Fibroblast of skin of right biceps (primary cell): ENCODE measurements around the gene E2F1.
"Not testable (repeated sequence)": the region's sequence is repeated elsewhere in the genome, so short reads cannot be mapped to it uniquely, and the experiment has no call there.

Experiments
- DNase-seq: peaks from one replicate; pipeline ENCODE4 v3.0.0-alpha.2; 2013

E2F1 gene

GRCh38 chr20:33656010-33656782, 30.0 kb downstream of the E2F1 start:
- no peak for DNase-seq

GRCh38 chr20:33655164-33655563, 31.0 kb downstream of the E2F1 start:
- DNase-seq = no peak

GRCh38 chr20:33654680-33655161, 31.5 kb downstream of the E2F1 start:
- DNase-seq = no peak

- DNase-seq = no peak
Measured at GRCh38 chr20:33653900-33654596, 32.1 kb downstream of the E2F1 start.

- DNase-seq = peak; percentile 62
Measured at GRCh38 chr20:33653218-33653899, 32.8 kb downstream of the E2F1 start.

- DNase-seq = no peak
Measured at GRCh38 chr20:33651562-33652048, 34.6 kb downstream of the E2F1 start.

GRCh38 chr20:33650753-33651561, 35.2 kb downstream of the E2F1 start:
- no peak for DNase-seq

GRCh38 chr20:33650111-33650752, 36.0 kb downstream of the E2F1 start:
- no peak for DNase-seq

- no peak for DNase-seq
Measured at GRCh38 chr20:33649201-33649681, 36.9 kb downstream of the E2F1 start.

- no peak for DNase-seq
Measured at GRCh38 chr20:33648396-33649004, 37.7 kb downstream of the E2F1 start.

- peak; percentile 35 for DNase-seq
Measured at GRCh38 chr20:33647603-33648395, 38.4 kb downstream of the E2F1 start.

- DNase-seq = not testable (repeated sequence)
Measured at GRCh38 chr20:33646959-33647602, 39.1 kb downstream of the E2F1 start.

- DNase-seq = no peak
Measured at GRCh38 chr20:33646191-33646590, 40.0 kb downstream of the E2F1 start.

- no peak for DNase-seq
Measured at GRCh38 chr20:33645396-33645795, 40.8 kb downstream of the E2F1 start.

GRCh38 chr20:33645072-33645358, 41.2 kb downstream of the E2F1 start:
- no peak for DNase-seq

- no peak for DNase-seq
Measured at GRCh38 chr20:33644313-33645071, 41.7 kb downstream of the E2F1 start.

- no peak for DNase-seq
Measured at GRCh38 chr20:33640287-33640686, 45.9 kb downstream of the E2F1 start.

- DNase-seq = no peak
Measured at GRCh38 chr20:33636776-33637175, 49.4 kb downstream of the E2F1 start.

- no peak for DNase-seq
Measured at GRCh38 chr20:33635341-33635740, 50.8 kb downstream of the E2F1 start.
